SHP77 (cell line): ENCODE measurements around the gene MAPK8IP2.
"Not testable (repeated sequence)": the region's sequence is repeated elsewhere in the genome, so short reads cannot be mapped to it uniquely, and the experiment has no call there.

Source experiments
- DNase-seq, 2 experiments: peaks; one replicate each; lab custom pipeline; 2025; lab: John Stamatoyannopoulos, UW

Gene MAPK8IP2

DNA sequence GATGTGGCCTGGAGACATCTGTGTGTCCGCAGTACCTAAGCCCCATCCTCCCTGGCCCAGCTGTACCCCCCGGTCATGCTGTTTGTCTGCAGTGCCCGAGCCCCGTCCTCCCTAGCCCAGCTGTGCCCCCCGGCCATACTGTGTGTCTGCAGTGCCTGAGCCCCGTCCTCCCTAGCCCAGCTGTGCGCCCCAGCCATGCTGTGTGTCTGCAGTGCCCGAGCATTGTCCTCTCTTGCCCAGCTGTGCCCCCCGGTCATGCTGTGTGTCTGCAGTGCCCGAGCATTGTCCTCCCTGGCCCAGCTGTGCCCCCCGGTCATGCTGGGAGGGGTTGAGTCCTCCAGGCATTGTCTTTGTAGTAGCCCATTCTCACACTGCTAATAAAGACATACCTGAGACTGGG lies 35.0 kb downstream of the MAPK8IP2 start:
- no peak for DNase-seq

DNA sequence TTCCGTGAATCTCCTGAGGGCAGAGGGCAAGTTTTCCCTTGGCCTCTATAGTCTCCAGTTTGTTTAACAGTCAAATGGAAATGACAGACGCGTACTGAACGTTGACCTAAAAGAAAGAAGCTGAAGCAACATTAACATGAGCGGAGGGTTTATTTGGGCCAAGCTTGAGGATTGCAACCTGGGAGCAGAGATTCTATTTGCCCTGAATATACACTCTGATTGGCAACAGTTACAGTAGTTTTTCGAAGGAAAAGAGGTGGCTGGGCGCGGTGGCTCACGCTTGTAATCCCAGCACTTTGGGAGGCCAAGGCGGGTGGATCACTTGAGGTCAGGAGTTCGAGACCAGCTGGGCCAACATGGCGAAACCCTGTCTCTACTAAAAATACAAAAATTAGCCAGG lies 39.7 kb downstream of the MAPK8IP2 start:
- DNase-seq, result not testable (repeated sequence)

GRCh38 chr22:50640857-50641647 lies 40.5 kb downstream of the MAPK8IP2 start:
- no peak for DNase-seq

DNA sequence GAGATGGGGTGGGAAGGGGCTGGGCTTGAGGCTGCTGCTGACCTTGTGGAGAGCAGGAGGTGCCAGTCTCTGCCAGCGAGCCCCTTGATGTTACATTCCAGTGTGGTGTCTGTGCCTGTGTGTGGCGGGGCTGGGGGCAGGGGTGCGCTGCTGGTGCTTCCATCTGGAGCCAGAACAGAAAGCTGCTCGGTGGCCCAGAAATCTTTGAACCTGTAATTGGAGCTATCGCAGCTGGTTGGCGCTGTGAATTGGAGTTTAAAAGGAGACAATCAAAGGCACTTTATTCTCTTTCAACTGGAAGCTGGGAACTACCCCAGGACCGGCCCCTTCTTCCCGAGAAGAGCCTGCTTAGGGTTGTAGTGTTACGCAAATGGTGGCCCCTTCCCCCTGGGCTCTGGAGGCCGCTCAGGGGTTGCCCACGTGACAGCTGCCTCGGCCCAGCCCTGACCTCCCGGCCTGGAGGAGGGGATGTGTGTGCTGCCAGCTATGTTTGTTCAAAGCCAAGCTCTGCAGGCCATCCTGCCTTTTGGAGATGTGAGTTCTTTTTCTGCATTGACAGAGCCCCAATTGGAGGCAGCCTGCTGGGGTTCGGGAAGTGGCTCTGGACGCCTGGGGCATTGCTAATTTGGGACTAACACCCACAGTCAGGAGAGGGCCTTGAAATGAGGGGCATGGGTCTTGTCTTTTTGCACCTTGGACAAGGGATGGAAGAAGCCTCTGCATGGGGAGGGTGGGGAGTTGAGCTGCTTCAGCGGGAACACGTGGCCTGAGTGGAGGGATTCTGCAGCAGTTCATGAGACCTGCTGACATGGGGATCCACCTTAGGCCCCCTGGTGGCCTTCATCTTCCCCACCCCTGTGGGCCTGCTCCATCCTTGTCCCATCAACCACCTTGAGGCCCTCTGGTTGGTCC lies 41.4 kb downstream of the MAPK8IP2 start:
- DNase-seq, result no peak

GRCh38 chr22:50643021-50643820 lies 42.6 kb downstream of the MAPK8IP2 start:
- DNase-seq, result not testable (repeated sequence)

- DNase-seq, result not testable (repeated sequence)
Observed at GRCh38 chr22:50643821-50644101, 43.2 kb downstream of the MAPK8IP2 start.

DNA sequence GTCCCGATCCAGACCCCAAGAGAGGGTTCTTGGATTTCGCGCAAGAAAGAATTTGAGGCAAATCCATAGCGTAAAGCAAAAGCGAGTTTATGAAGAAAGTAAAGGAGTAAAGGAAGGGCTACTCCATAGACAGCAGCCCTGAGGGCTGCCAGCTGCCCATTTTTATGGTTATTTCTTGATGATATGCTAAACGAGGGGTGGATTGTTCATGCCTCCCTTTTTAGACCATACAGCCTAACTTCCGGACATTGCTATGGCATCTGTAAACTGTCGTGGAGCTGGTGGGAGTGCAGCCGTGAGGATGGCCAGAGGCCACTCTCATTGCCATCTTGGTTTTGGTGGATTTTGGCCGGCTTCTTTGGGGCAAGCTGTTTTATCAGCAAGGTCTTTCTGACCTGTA lies 52.7 kb downstream of the MAPK8IP2 start:
- no peak for DNase-seq

DNA sequence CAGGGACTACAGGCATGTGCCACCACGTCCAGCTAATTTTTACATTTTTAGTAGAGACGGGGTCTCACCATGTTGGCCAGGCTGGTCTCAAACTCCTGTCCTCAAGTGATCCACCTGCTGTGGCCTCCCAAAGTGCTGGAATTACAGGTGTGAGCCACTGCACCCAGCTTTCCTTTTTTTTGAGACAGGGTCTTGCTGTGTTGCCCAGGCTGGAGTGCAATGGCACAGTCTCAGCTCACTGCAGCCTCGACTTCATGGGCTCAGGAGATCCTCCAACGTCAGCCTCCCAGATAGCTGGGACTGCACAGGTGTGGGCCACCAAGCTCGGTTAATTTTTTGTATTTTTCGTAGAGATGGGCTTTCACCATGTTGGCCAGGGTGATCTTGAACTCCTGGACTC lies 54.1 kb downstream of the MAPK8IP2 start:
- not testable (repeated sequence) for DNase-seq

- no peak for DNase-seq
Observed at GRCh38 chr22:50656122-50657070, 55.8 kb downstream of the MAPK8IP2 start.

DNA sequence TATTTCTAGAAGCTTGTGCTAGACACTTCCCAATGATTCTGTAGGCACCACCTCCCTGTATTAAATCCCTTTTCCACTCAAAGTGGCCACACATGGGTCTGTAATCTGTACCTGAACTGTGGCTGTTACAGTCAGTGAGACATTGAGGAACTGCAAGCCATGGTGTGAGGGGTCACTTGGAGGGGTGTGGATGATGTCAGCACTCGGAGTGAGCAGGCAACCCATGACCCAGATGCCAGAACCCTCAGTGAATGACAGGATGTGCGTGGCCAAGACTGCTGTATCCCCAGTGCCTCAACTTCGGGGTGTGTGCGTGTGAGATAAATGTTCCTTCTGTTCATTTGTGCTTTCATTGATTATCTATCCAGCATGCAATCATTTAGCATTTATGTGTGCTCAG lies 57.3 kb downstream of the MAPK8IP2 start:
- no peak for DNase-seq

DNA sequence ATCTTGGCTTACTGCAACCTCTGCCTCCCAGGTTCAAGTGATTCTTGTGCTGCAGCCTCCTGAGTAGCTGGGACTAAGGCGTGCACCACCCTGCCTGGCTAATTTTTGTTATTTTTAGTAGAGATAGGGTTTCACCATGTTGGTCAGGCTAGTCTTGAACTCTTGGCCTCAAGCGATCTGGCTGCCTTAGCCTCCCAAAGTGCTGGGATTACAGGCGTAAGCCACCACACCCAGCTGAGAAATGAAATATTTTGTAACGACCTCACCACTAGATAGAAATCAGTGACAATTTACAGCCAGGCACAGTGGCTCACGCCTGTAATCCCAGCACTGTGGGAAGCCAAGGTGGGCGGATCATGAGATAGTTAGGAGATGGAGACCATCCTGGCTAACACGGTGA lies 59.1 kb downstream of the MAPK8IP2 start:
- DNase-seq, result not testable (repeated sequence)

DNA sequence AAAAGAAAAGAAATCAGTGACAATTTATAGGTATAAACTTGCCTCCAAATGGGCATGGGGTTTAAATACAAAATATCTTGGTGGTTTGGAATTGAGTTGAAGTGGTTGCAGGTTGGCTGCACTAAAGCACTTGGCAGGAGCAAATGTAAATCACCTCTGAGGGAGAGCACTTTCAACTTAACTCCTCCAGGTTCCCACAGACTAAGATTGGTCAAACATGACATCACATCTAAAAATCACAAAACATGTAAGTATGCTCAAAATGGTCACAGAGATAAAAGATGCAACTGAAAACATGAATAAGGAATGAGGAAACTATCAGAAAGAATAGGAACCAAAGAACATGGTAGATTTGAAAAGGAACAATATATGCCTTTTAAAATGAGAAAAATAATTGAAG lies 59.7 kb downstream of the MAPK8IP2 start:
- DNase-seq, result no peak
